NCI-H2029 (cell line): ENCODE measurements around the gene TIGIT.
"Not testable (repeated sequence)": the region's sequence is repeated elsewhere in the genome, so short reads cannot be mapped to it uniquely, and the experiment has no call there.

ENCODE experiments used
- DNase-seq: peaks from one replicate; lab custom pipeline; 2025; lab: John Stamatoyannopoulos, UW

The TIGIT gene

DNA sequence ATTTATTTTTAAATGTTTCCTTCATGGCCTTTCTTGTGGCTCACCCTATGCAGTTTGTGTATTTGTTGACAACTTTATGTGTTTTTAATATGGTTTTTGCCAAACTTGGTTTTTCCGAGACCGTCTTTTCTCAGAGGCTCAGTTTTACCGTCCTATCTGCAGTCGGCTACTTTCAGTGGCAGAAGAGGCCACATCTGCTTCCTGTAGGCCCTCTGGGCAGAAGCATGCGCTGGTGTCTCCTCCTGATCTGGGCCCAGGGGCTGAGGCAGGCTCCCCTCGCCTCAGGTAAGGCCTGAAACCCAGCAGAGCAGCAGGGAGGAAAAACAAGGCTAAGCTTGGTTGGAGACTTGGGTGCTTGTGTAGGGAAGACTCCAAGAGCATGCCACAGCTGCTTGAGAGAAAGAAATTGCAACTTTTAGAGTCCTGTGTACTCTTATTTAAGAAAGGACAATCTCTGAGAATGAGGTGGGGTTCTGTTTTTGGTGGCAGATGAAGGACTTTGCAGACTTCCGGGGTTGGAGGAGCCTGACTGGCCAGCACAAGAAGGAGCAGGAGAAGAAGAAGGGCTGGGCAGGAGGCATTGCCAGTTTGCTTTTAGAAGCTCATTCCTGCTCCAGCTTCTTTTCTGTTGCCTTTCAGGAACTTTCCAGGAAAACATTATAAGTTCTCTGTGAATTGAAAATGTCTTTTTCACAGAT, at the start of gene TIGIT:
Gene TIGIT, plus strand, starts transcription at position 191 of the 698 bp plus-strand sequence. Its CDS starts 34 bp downstream, at position 225.
- no peak for DNase-seq

DNA sequence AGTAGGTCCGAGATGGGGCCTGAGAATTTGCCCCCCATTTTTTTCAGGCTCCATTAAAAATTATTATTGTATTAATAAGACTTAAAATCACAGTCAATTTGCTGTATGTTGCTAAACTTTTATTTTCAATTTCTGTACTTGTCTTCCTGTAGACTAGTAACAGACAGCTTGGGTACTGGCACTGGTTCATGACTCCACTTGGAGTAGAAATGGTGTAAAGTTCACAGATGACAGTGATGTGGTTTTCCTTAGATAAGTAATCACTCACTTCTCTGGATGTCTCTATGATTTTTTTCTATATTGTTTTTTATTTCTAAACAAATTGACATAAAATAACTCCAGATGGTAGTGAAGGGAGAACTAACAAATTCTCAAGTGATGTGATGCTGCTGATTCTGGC, 40.9 kb upstream of the TIGIT start:
- no peak for DNase-seq

DNA sequence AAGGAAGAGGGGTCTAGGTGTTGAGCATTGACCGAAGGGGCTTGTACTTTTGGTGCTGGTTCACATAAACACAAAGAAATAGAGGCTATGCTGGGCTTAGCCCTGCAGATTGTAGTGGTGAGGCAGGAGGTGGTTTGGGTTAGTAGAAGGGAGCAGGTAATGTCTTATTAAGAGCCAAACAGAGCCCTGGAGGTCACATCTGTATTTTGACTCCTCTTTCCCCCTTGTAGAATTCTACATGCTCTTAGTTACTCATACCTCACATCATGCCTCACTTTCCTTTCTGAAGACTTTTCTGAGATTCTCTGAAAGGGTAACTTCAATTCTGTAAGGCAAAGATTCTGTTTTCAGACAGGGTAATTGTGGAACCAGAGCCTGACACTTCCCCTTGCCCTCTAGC, 40.3 kb upstream of the TIGIT start:
- DNase-seq = no peak

DNA sequence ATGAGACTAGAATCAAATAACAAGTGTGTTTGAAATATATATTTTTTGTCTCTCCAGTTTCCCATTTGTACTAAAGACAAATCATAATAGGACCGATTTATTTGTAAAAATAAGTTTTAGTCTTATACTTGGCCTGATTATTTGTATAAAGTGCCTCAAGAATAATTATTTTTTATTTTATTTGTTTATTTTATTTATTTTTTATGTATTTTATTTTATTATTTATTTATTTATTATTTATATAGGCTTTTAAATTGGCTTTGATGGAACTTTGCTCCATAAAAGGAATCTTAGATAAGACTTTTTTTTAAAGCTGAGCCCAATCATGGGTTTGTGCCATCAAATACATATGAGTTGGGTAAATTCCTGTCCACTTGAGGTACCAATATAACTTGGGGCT, 34.3 kb upstream of the TIGIT start:
- no peak for DNase-seq

DNA sequence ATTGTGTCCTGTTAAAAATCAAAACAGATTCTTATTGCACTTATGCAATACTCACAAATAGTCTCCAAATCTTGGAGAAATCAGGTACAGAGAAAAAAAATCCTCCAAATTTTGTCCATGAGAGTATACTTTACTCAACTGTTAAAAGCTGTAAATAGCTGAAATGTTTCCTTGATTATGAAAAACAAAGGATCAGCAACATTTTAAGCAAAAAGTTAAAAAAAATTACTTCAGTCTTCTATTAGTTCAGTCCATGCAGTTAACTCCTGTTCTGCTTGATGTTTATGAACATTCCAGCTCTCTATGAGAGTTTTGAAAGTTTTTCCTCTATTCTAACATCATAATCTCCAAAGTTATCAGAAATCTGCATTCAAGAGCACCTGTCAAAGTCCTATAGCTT, 33.7 kb upstream of the TIGIT start:
- no peak for DNase-seq

DNA sequence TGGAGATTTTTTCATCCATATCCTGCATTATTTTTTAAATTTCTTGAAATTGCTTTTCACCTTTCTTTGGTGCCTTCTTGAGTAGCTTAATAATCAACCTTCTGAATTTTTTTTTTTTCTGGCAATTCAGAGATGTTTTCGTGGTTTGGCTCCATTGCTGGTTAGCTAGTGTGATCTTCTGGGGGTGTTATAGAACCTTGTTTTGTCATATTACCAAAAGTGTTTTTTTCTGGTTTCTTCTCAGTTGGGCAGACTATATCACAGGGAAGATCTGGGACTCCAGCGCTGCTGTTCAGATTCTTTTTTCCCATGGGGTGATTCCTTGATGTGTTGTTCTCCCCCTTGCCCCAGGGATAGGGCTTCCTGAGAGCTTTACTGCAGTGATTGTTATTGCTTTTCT, 23.8 kb upstream of the TIGIT start:
- DNase-seq = no peak

DNA sequence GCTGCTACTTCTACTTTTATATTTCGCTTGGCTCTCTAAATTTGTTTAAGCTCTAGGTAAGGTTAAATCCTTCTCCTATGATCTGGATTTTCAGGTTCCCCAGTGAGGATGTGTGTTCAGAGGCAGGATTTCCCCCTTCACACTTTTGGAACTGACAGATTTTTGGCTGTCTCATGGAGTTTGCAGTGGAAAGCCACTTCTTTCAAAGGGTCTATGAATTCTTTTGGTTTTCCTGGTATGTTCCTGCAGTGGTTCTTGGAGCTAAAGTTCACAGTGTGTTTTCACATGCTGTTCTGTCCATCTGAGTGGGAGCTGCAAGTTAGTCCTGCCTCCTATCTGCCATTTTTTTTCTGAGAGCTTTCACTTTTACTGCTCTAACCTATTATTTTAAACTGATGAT, 21.6 kb upstream of the TIGIT start:
- no peak for DNase-seq

DNA sequence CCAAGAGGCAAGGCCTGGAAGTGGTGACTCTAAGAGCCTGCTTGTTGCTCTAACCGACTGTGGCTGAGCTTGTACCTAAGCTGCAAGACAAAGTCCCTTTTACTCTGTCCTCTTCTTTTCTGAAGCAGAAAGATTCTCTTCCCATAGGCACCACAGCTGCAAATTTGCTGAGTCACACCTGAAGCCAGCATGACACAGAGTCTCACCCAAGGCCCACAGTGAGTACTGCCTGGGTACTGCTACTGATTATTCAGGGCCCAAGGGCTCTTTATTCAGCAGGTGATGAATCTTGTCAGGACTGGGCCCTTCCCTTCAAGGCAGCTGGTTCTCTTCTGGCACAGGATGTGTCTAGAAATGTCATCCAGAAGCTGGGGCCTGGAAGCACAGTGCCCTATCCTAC, 18.9 kb upstream of the TIGIT start:
- no peak for DNase-seq

DNA sequence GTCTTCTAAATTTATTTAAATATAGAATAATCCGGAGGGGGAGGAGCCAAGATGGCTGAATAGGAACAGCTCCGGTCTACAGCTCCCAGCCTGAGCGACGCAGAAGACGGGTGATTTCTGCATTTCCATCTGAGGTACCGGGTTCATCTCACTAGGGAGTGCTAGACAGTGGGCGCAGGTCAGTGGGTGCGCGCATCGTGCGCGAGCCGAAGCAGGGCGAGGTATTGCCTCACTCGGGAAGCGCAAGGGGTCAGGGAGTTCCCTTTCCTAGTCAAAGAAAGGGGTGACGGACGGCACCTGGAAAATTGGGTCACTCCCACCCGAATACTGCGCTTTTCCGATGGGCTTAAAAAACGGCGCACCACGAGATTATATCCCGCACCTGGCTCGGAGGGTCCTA, 17.0 kb upstream of the TIGIT start:
- DNase-seq = not testable (repeated sequence)

DNA sequence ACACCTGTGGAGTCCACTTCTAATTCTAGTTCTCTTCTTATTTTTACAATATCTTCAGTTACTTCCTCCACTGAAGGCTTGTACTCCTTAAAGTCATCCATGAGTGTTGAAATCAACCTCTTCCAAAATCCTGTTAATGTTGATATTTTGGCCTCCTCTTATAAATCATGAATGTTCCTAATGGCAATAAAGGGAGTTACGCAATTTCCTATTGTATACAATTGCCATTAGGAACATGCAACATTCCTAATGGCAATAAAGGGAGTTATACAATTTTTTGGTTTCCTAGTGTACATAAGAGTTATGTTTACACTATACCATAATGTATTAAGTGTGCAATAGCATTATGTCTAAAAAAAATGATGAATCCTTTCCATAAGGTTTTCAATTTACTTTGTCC, 9.2 kb upstream of the TIGIT start:
- DNase-seq = no peak

DNA sequence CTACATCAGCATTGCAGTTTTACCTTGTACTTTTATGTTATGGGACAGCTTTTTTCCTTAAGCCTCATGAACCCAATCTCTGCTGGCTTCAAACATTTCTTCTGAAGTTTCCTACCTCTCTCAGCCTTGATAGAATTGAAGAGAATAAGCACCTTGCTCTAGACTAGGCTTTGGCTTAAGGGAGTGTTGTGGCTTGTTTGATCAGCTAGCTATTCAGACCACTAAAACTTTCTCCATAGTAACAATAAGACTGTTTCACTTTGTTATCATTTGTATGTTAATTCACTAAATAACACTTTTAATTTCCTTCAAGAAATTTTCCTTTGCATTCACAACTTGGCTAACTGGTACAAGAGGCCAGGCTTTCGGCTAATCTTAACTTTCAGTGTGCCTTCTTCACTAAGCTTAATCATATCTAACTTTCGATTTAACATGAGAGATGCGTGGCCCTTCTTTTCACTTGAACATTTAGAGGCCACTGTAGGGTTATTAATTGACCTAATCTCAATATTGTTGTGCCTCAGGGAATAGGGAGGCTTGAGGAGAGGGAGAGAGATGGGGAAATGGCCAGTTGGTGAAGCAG, 8.1 kb upstream of the TIGIT start:
- DNase-seq = no peak

DNA sequence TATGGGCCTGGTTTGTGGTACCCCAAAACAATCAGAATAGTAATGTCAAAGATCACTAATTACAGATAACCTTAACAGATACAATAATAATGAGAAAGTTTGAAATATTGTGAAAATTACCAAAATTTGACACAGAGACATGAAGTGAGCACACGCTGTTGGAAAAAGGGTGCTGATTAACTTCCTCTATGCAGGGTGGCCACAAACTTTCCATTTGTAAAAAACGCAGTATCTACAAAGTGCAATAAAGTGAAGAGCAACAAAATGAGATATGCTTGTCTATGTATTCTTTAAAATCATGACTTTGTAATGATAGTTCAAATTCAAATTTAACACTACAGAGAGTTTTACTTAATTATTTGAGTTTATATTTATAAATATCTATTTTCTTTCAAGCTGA, 7.6 kb upstream of the TIGIT start:
- DNase-seq = no peak

DNA sequence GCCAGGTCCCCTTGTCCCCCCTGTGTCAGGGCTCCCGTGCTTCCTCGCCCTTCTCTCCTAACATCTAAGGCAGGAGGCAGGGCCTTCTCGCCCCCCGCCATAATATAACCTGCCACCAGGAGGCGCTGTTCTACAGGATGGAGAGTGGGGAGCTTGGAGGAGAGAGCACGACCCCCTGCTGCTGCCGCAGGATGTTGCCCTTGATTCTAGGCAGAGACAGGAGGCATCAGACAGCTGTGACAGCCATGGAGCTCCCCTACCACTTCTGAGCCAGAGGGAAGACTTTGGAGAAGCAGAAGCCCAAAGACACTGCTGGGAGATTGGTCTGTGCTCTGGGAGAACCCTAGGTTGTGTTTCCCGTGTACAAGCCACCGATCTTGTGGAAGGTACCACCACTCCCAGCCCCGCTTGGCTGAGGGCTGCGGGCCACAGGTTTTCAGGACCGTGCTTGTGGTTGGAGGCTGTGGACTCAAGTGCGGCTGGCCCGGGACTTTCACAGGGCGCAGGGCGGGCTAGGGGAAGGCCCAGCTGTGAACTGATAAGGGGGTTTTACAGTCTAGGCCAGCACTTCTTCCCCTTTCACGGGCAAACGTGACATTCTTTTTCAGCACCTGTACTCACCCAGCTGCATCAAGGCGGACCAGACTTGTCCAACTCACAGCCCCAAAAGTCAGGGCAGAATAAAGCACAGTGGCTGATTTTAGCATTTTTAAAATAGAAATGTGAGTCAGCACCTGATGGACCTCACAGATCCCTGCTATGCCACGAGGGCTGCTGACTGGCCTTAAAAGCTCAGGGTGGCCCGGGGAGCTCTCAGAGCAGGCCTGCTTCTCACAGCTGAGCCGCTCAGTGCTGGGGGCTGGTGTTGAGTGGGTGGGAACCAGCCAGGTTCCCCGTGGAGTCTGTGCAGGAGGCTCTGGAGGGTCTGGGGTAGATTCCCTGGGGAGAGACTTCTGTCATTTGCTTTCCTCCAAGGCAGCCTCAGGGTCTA, 2.6 kb upstream of the TIGIT start:
- DNase-seq = peak; percentile 45

DNA sequence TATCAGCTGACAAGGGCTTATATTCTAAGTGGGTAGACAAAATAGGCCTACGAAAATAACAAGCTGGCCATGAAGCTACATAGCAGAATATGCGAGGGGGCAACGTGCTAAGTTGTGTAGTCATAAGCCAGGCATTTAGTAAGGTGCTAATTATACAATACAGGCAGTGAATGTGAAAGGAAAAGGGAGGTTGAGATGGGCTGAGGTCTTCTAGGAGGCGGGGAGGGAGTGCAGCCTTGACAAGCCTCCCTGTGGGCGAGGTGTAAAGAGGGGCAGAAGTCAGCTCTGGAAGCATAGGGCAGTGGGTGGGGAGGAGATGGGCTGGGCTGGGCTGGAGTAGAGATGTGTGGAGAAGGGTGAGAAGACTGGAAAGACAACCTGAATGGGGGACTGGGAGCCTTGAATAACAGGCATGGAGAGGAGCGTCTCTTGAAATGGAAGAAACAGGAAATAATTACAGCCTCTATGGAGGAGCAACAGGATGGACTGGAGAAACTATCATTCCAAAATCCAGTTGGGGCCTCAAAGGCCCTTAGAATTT, 1.2 kb downstream of the TIGIT start:
- no peak for DNase-seq

DNA sequence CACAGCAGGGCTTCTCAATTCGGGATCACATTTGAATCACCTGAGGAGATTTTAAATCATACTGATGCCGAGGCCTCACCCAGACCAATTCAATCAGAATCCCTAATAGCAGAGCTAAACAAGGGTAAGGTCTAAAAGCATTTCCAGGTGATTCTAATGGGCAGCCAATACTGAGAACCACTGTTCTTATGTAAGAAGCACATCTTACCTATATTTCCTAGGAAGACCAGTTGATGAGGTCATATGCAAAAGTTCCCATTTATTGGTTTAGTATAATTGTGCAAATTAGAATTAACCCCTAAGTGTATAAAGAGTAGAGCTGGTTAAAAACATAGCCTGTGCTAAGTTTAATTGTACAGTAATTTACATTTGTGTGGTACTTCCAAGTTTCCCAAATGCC, 2.1 kb downstream of the TIGIT start:
- no peak for DNase-seq

DNA sequence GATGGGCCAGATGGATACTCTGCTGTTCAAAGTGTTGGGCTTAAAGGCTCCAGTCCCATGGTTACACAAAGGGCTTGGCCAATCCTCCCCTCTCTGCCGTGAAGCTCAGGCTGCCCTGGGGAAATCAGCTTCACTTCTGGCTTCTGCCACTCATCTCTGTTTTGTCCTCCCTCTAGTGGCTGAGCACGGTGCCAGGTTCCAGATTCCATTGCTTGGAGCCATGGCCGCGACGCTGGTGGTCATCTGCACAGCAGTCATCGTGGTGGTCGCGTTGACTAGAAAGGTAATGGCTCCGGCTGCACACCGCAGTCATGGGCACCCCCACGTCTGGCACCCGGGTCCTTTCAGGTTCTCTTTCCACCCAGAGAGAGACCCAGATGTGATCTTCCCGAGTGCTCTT, 5.6 kb downstream of the TIGIT start:
- DNase-seq = no peak

DNA sequence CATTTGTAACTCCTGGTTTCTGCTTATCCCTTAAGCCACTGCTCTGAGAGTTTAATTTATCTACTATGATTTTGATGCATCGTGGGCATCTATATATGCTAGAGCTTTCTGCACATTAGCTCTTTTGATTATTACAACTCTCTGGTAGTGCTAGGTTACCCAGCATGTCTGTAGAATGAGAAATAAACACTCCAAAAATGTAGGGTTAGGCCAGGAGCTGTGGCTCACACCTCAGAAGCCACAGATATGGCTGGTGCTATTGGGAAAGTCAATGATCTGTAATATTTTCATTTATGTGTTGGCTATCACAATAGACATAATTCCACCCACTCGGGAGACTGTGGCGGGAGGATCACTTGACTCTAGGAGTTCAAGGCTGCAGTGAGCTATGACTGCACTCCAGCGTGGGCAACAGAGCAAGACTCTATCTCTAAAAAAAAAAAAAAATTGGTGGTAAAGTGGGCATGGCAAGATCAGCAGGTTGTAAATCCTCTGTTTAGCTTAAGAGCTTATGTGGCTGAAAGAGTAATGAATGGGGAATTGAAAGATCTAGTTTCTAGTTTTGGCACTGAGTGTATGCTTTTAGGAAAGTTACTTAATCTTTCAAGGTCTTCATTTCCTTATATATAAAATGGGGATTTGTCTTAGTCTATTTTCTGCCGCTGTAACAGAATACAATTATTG, 6.3 kb downstream of the TIGIT start:
- DNase-seq = no peak

DNA sequence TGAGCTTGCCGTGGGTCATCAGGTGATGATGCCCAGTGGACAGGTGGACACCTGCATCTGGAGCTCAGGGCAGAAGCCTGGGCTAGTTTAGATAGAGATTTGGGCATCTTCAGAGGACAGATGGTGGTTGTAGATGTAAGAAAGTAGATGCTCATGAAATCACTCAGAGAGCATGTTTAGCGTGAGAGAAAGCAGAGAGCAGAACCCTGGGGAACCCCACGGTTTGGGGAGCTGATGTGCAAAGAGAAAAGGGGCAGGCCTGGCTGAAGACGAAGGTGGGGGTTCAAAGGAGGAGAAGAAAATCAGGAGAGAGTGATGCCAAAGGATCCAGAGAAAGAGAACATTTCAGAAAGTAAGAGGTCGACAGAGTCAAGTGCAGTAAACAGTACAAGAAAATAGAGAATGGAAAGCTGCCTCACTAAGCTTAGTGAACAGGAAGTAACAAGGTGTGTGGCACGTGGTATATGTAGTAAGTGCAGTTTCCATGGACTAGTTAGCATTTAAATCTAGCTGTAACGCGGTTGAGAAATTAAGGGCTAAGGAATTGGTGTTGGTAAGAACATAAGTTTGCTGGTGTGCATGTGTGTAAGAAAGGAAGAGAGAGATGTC, 13.5 kb downstream of the TIGIT start:
- no peak for DNase-seq

DNA sequence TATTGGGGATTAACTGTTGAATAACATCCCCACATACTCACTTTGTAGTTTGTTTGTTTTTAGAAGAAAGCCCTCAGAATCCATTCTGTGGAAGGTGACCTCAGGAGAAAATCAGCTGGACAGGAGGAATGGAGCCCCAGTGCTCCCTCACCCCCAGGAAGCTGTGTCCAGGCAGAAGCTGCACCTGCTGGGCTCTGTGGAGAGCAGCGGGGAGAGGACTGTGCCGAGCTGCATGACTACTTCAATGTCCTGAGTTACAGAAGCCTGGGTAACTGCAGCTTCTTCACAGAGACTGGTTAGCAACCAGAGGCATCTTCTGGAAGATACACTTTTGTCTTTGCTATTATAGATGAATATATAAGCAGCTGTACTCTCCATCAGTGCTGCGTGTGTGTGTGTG, 14.0 kb downstream of the TIGIT start:
- DNase-seq = no peak

DNA sequence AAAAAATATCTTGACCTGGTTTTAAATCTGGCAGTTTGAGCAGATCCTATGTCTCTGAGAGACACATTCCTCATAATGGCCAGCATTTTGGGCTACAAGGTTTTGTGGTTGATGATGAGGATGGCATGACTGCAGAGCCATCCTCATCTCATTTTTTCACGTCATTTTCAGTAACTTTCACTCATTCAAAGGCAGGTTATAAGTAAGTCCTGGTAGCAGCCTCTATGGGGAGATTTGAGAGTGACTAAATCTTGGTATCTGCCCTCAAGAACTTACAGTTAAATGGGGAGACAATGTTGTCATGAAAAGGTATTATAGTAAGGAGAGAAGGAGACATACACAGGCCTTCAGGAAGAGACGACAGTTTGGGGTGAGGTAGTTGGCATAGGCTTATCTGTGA, 14.5 kb downstream of the TIGIT start:
- DNase-seq = no peak

DNA sequence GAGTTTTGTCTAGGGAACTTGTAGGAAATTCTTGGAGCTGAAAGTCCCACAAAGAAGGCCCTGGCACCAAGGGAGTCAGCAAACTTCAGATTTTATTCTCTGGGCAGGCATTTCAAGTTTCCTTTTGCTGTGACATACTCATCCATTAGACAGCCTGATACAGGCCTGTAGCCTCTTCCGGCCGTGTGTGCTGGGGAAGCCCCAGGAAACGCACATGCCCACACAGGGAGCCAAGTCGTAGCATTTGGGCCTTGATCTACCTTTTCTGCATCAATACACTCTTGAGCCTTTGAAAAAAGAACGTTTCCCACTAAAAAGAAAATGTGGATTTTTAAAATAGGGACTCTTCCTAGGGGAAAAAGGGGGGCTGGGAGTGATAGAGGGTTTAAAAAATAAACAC, 15.0 kb downstream of the TIGIT start:
- no peak for DNase-seq

DNA sequence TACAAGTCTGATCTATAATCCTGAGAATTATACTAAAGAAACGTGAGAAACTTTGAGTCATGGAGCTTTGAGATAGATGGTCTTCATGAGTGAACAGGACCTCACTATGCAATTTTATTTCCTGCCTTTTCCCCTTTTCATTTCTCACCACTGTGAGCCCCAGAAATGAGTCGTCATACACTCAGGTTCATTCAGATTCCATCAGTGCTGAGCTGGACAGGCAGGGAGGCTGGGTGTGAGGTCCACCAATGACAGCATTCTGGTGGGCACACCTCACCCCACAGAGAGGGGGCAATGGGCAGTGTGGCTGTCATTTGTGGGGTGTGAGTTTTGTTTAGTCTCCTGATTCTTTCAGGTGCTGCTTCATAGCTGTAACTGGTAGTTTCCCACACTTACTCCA, 16.9 kb downstream of the TIGIT start:
- no peak for DNase-seq
